Measurements from ENCODE around the gene TAOK3. TPM values are rescaled to one million over a fixed set of nuclear protein-coding genes. Genes with fewer than 3 reads are reported as not detected.
A peak's percentile ranks its signal among the peaks of the same experiment; 100 is the strongest.

The TAOK3 gene
- total and polyA plus RNA-seq, 8 donors, result 7.5 to 131 (median 29.0) TPM

GRCh38 chr12:118332511-118332910, 40.2 kb downstream of the TAOK3 start:
- no peak overlapping the region for H3K4me3 ChIP-seq
- H3K27me3 ChIP-seq, result no peaks in the 10 kb centered on the region
- TF ChIP-seq POLR2A (IDR thresholded peaks at IDR 0.05) (no peak), CTCF (IDR thresholded peaks at IDR 0.05) (no peak), EP300 (IDR thresholded peaks at IDR 0.05) (no peak)
- DNase-seq, result peak in 1 of 2 donors; percentile 21
- H3K36me3 ChIP-seq, result no peaks in the 10 kb centered on the region
- peaks cover 7 to 67% (median 22%) of the 10 kb centered on the region in 4 donors for H3K4me1 ChIP-seq
- intact Hi-C loops (cut with DNase I; ENCODE audit: low total_unique reads), result no loop called here
- no peaks in the 10 kb centered on the region for H3K9me3 ChIP-seq
- no peak overlapping the region for H3K27ac ChIP-seq
- whole genome bisulfite sequencing, 5 donors, result 73 to 84% (median 76%) methylated on average over 4 of the region's 4 CpGs

GRCh38 chr12:118330421-118331018, 42.2 kb downstream of the TAOK3 start:
- Histone ChIP-seq H3K9me3 (no peaks in the 10 kb centered on the region), H3K4me3 (no peak overlapping the region), H3K4me1 (peaks cover 0 to 56% (median 19%) of the 10 kb centered on the region in 4 donors), H3K36me3 (no peaks in the 10 kb centered on the region), H3K27me3 (no peaks in the 10 kb centered on the region), H3K27ac (peak overlapping the region in 2 of 5 donors; percentile 2 to 20)
- 26 to 44% (median 29%) methylated on average over 3 of the region's 3 CpGs for WGBS, 5 donors
- DNase-seq, result peak in 1 of 2 donors; percentile 47
- intact Hi-C loops (cut with DNase I; ENCODE audit: low total_unique reads), result no loop called here
- TF ChIP-seq POLR2AphosphoS5 (IDR thresholded peaks at IDR 0.05), result no peak
- TF ChIP-seq CTCF (IDR thresholded peaks at IDR 0.05), result no peak
- TF ChIP-seq POLR2A (IDR thresholded peaks at IDR 0.05), result no peak
- no peak for TF ChIP-seq EP300 (IDR thresholded peaks at IDR 0.05)

- no peak overlapping the region for H3K4me3 ChIP-seq
- intact Hi-C loops (cut with DNase I; ENCODE audit: low total_unique reads), result no loop called here
- H3K27ac ChIP-seq, result no peak overlapping the region
- no peak for DNase-seq
- no peak for TF ChIP-seq CTCF (IDR thresholded peaks at IDR 0.05)
- no peak for TF ChIP-seq POLR2AphosphoS5 (IDR thresholded peaks at IDR 0.05)
- no peak for TF ChIP-seq POLR2A (IDR thresholded peaks at IDR 0.05)
- no peak for TF ChIP-seq EP300 (IDR thresholded peaks at IDR 0.05)
- no peaks in the 10 kb centered on the region for H3K36me3 ChIP-seq
- H3K9me3 ChIP-seq, result no peaks in the 10 kb centered on the region
- WGBS, 5 donors, result 80 to 88% (median 84%) methylated on average over 3 of the region's 3 CpGs
- H3K4me1 ChIP-seq, result peaks cover 0 to 43% (median 19%) of the 10 kb centered on the region in 4 donors
- H3K27me3 ChIP-seq, result no peaks in the 10 kb centered on the region
Measured at GRCh38 chr12:118328486-118329330, 44.0 kb downstream of the TAOK3 start.

GRCh38 chr12:118327391-118327790, 45.3 kb downstream of the TAOK3 start:
- H3K4me3 ChIP-seq, result no peak overlapping the region
- H3K27ac ChIP-seq, result no peak overlapping the region
- intact Hi-C loops (cut with DNase I; ENCODE audit: low total_unique reads), result no loop called here
- DNase-seq, result no peak
- no peaks in the 10 kb centered on the region for H3K27me3 ChIP-seq
- H3K4me1 ChIP-seq, result peaks cover 0 to 36% (median 19%) of the 10 kb centered on the region in 4 donors
- no peaks in the 10 kb centered on the region for H3K36me3 ChIP-seq
- H3K9me3 ChIP-seq, result no peaks in the 10 kb centered on the region
- TF ChIP-seq EP300 (IDR thresholded peaks at IDR 0.05), result no peak
- TF ChIP-seq POLR2AphosphoS5 (IDR thresholded peaks at IDR 0.05), result no peak
- no peak for TF ChIP-seq CTCF (IDR thresholded peaks at IDR 0.05)
- no peak for TF ChIP-seq POLR2A (IDR thresholded peaks at IDR 0.05)

Measured in stomach (tissue), 9 donors.